B cell (primary cell): ENCODE results near the gene TIMM44. TPM values are rescaled to one million over a fixed set of nuclear protein-coding genes. Genes with fewer than 3 reads are reported as not detected.

Source experiments
- ATAC-seq: fragments of 200-7000 bp; cut with Tn5 transposase; one replicate; pipeline ENCODE4 v1.10.0; 2021; ENCODE audit warnings: low read depth, mild to moderate bottlenecking, moderate number of reproducible peaks, moderate library complexity
- CTCF ChIA-PET: fragments of 350-600 bp; sonication (Branson Sonifier 250); formaldehyde crosslinking; loops from one replicate; lab custom pipeline; 2021; ENCODE audit warnings: antibody characterized with exemption, inconsistent platforms; lab: Charles Lee
- POLR2A ChIA-PET: fragments of 350-600 bp; sonication (Branson Sonifier 250); formaldehyde crosslinking; loops from one replicate; lab custom pipeline; 2021; ENCODE audit warnings: antibody characterized with exemption; lab: Charles Lee
- DNase-seq: peaks from one replicate; pipeline ENCODE4 v3.0.0; 2013
- H2AFZ ChIP-seq: 2 replicates; pipeline ENCODE4 v1.6.1; 2012; ENCODE audit warnings: mild to moderate bottlenecking, low read depth, low read length; ENCODE audit not compliant: insufficient read depth, poor library complexity, severe bottlenecking
- H3K27ac ChIP-seq, 2 donors: 1 replicate in 1 of 2; 2 replicates in 1 of 2; pipeline ENCODE4 v1.5.1; 2012 to 2013; ENCODE audit warnings: low read length in 2 of 2, mild to moderate bottlenecking in 2 of 2, moderate library complexity in 1 of 2
- H3K27me3 ChIP-seq, 4 experiments: fragments of 200-600 bp in 1 of 4; sonication (generic) in 1 of 4; replicated peaks in 1 of 4; 1 replicate in 2 of 4; 2 replicates in 2 of 4; pipeline versions ENCODE4 v1.6.1 to v1.7.0; 2013 to 2016; ENCODE audit warnings: low read length in 3 of 4, mild to moderate bottlenecking in 2 of 4, mixed read lengths in 1 of 4, moderate library complexity in 1 of 4; ENCODE audit not compliant: insufficient read depth in 4 of 4, control insufficient read depth in 3 of 4; ENCODE audit errors: control extremely low read depth in 1 of 4
- H3K36me3 ChIP-seq, 2 experiments: replicated peaks in 1 of 2; 1 replicate in 1 of 2; 2 replicates in 1 of 2; pipeline versions ENCODE4 v1.6.1 to v1.7.1; 2013; ENCODE audit warnings: low read length in 1 of 2; ENCODE audit not compliant: insufficient read depth in 2 of 2, control insufficient read depth in 1 of 2; ENCODE audit errors: control extremely low read depth in 1 of 2, extremely low read depth in 1 of 2
- H3K4me1 ChIP-seq, 2 donors: fragments of 200-600 bp in 1 of 2; sonication (generic) in 1 of 2; 1 replicate in 1 of 2; 2 replicates in 1 of 2; pipeline versions ENCODE4 v1.5.1 to v1.6.1; 2013 to 2017; ENCODE audit warnings: low read length in 2 of 2; ENCODE audit not compliant: control insufficient read depth in 2 of 2, insufficient read depth in 2 of 2
- H3K4me2 ChIP-seq: replicated peaks from 2 replicates; pipeline ENCODE3; 2012; ENCODE audit warnings: mild to moderate bottlenecking, low read depth, low read length; ENCODE audit not compliant: poor library complexity, severe bottlenecking
- H3K4me3 ChIP-seq, 5 experiments: fragments of 200-600 bp in 1 of 5; sonication (generic) in 1 of 5; 1 replicate in 3 of 5; 2 replicates in 2 of 5; pipeline versions ENCODE4 v1.5.1 to v1.7.0; 2011 to 2016; ENCODE audit warnings: low read length in 4 of 5, mild to moderate bottlenecking in 4 of 5, low read depth in 2 of 5, control low read depth in 1 of 5, moderate library complexity in 1 of 5; ENCODE audit not compliant: insufficient read depth in 1 of 5; ENCODE audit errors: control extremely low read depth in 1 of 5, extremely low read depth in 1 of 5
- H3K79me2 ChIP-seq: fragments of 200-600 bp; sonication (generic); one replicate; pipeline ENCODE4 v1.6.0; 2016; ENCODE audit warnings: low read length; ENCODE audit not compliant: control insufficient read depth, insufficient read depth
- H3K9ac ChIP-seq: fragments of 200-600 bp; sonication (generic); 2 replicates; pipeline ENCODE4 v1.6.1; 2017; ENCODE audit warnings: mild to moderate bottlenecking, low read length, moderate library complexity
- H3K9me3 ChIP-seq, 3 donors: one replicate each; pipeline versions ENCODE4 v1.6.1 to v1.7.1; 2013; ENCODE audit warnings: low read length in 2 of 3; ENCODE audit not compliant: control insufficient read depth in 2 of 3, insufficient read depth in 1 of 3; ENCODE audit errors: control extremely low read depth in 1 of 3
- H4K20me1 ChIP-seq: 2 replicates; pipeline ENCODE4 v1.6.0; 2012; ENCODE audit warnings: mild to moderate bottlenecking, low read length; ENCODE audit not compliant: insufficient read depth, control insufficient read depth, poor library complexity, severe bottlenecking
- H3K27ac Mint-ChIP-seq: one replicate; pipeline ENCODE4 v1.8.0; 2021; ENCODE audit warnings: mixed read lengths
- H3K27me3 Mint-ChIP-seq: one replicate; pipeline ENCODE4 v1.8.0; 2021; ENCODE audit warnings: mixed read lengths
- H3K4me1 Mint-ChIP-seq: one replicate; pipeline ENCODE4 v1.8.0; 2021; ENCODE audit warnings: mixed read lengths
- H3K4me3 Mint-ChIP-seq: one replicate; pipeline ENCODE4 v1.8.0; 2021; ENCODE audit warnings: mixed read lengths
- H3K9me3 Mint-ChIP-seq: one replicate; pipeline ENCODE4 v1.8.0; 2022; ENCODE audit warnings: mixed read lengths; ENCODE audit not compliant: insufficient read depth
- EZH2 ChIP-seq: IDR thresholded peaks from 2 replicates; pipeline ENCODE4 v1.6.1; 2012; ENCODE audit warnings: borderline replicate concordance, low read depth, mild to moderate bottlenecking, moderate library complexity, low read length; ENCODE audit not compliant: insufficient read depth, poor library complexity, severe bottlenecking
- WGBS: methylation state at CpG from one replicate; pipeline ENCODE4 v1.1.5; 2013; ENCODE audit warnings: missing lambda C conversion rate; ENCODE audit not compliant: insufficient coverage; 5-methylcytosine and 5-hydroxymethylcytosine counted together
- intact Hi-C: fragments of 100-400 bp; cut with micrococcal nuclease; formaldehyde crosslinking; loops from one replicate; pipeline ENCODE4 v1.10.0; 2022
- polyA plus RNA-seq: library from polyadenylated mRNA; depleted of rRNA; stranded (reverse); fragments of >200 nt; gene quantifications from 2 replicates; pipeline ENCODE4 v1.2.3, GENCODE V29; 2012
- total RNA-seq, 2 donors: library from RNA; stranded (reverse); fragments of 120-200 nt in 1 of 2; gene quantifications; 1 replicate in 1 of 2; 2 replicates in 1 of 2; pipeline versions ENCODE4 v1.2.3 to v1.2.4, GENCODE V29; 2013 to 2022
- TF ChIP-seq, protein P1 (sequence below): fragments of 200-600 bp; IDR thresholded peaks from one replicate; pipeline ENCODE4 v1.8.0; 2022; ENCODE audit warnings: antibody characterized with exemption, mild to moderate bottlenecking

The TIMM44 gene
- total and polyA plus RNA-seq, 2 donors (not counting 1 experiment from before 2014, with no cell fraction given) = 48.9 to 66.5 TPM

DNA sequence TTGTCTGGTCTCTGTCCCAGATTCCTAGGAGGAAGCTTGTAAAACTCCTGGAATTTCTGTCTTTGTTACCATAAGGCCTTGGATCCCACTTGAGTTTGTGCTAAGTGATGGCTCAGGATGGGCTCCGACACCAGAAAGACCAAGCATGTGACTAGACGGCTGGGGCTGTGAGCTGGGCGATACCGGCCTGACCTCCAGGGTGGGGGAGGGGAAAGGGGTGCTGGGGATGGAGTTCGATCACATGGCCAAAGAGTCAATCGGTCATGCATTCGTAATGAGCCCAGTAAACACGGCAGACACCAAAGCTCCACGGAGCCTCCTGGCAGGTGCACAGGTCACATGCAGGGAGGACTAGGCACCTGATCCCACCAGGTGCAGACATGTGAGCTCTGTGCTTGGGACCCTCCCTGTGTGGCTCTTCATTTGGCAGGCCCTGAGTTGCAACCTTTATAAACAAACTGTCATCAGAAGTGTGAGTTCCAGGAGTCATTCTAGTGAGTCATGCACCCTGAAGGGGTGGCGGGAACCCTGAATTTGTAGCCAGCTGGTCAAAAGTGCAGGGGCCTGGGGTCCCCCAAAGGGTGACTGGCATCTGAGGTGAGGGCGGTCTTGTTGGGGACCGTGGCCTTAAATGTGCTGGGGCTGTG, 34.8 kb upstream of the TIMM44 start:
- no peak overlapping the region for H3K27ac ChIP-seq
- DNase-seq (no peak), ATAC-seq (no peak)
- H3K4me1 ChIP-seq = no peaks in the 10 kb centered on the region
- H3K4me3 ChIP-seq = no peak overlapping the region
- WGBS = 97% methylated on average over 12 of the region's 12 CpGs
- intact Hi-C loops = no loop called here
- Mint-ChIP-seq H3K9me3 (no peaks in the 10 kb centered on the region), H3K27me3 (no peaks in the 10 kb centered on the region), H3K27ac (no peak overlapping the region), H3K4me3 (no peak overlapping the region), H3K4me1 (no peaks in the 10 kb centered on the region)
- no peak for TF ChIP-seq EZH2
- TF ChIP-seq, protein P1, sequence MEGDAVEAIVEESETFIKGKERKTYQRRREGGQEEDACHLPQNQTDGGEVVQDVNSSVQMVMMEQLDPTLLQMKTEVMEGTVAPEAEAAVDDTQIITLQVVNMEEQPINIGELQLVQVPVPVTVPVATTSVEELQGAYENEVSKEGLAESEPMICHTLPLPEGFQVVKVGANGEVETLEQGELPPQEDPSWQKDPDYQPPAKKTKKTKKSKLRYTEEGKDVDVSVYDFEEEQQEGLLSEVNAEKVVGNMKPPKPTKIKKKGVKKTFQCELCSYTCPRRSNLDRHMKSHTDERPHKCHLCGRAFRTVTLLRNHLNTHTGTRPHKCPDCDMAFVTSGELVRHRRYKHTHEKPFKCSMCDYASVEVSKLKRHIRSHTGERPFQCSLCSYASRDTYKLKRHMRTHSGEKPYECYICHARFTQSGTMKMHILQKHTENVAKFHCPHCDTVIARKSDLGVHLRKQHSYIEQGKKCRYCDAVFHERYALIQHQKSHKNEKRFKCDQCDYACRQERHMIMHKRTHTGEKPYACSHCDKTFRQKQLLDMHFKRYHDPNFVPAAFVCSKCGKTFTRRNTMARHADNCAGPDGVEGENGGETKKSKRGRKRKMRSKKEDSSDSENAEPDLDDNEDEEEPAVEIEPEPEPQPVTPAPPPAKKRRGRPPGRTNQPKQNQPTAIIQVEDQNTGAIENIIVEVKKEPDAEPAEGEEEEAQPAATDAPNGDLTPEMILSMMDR = no peak
- no peak overlapping the region for H3K4me2 ChIP-seq
- H2AFZ ChIP-seq = no peak overlapping the region
- POLR2A ChIA-PET = interaction anchor here (0.5 to 0.6 kb wide), 2 partner anchors 205 to 446 kb away, joined by 3 to 4 read pairs; no protein-coding TSS in a partner anchor
- peaks cover 0 to 74% of the 10 kb centered on the region in 2 experiments for H3K36me3 ChIP-seq
- H3K79me2 ChIP-seq = peaks cover 26% of the 10 kb centered on the region
- no peaks in the 10 kb centered on the region for H3K27me3 ChIP-seq
- H4K20me1 ChIP-seq = peaks cover 43% of the 10 kb centered on the region
- H3K9ac ChIP-seq = no peak overlapping the region
- H3K9me3 ChIP-seq = no peaks in the 10 kb centered on the region
- CTCF ChIA-PET = no interaction called here

DNA sequence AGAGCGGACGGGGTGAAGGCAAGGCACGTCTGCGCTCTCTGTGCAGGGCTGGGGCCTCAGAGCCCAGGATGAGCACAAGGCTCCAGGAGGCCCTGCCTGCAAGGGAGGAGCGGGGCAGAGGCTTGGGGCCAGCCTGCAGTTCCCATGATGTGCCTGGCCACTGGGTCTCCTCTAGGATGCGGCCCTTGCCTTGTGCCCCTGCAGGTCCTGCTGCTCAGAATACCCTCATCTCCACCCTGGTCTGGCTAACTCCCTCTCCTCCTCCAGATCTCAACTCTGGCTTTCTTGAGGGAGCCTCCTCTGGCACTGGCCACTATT, 34.2 kb upstream of the TIMM44 start:
- 99% methylated on average over 6 of the region's 6 CpGs for WGBS

More for the DNA sequence above, 34.2 kb upstream of the TIMM44 start:
- H3K36me3 ChIP-seq = peaks cover 0 to 69% of the 10 kb centered on the region in 2 experiments
- intact Hi-C loops = no loop called here
- ATAC-seq (no peak), DNase-seq (no peak)
- Mint-ChIP-seq H3K9me3 (no peaks in the 10 kb centered on the region), H3K27me3 (no peaks in the 10 kb centered on the region), H3K4me1 (no peaks in the 10 kb centered on the region), H3K27ac (no peak overlapping the region), H3K4me3 (no peak overlapping the region)
- no peak for TF ChIP-seq EZH2
- TF ChIP-seq, protein P1 = no peak
- peaks cover 37% of the 10 kb centered on the region for H4K20me1 ChIP-seq
- CTCF ChIA-PET = no interaction called here
- H3K27ac ChIP-seq = no peak overlapping the region
- POLR2A ChIA-PET = interaction anchor here (0.5 kb wide), 1 partner anchor 205 kb away, joined by 3 read pairs; no protein-coding TSS in a partner anchor
- H3K27me3 ChIP-seq = no peaks in the 10 kb centered on the region
- H3K4me1 ChIP-seq = no peaks in the 10 kb centered on the region
- H3K4me2 ChIP-seq = no peak overlapping the region
- no peak overlapping the region for H3K4me3 ChIP-seq
- H2AFZ ChIP-seq = no peak overlapping the region
- no peak overlapping the region for H3K9ac ChIP-seq
- H3K79me2 ChIP-seq = peaks cover 26% of the 10 kb centered on the region
- H3K9me3 ChIP-seq = no peaks in the 10 kb centered on the region
